ENCODE results near the gene DIO1. TPM values are rescaled to one million over a fixed set of nuclear protein-coding genes. Genes with fewer than 3 reads are reported as not detected.

Gene DIO1
- total and polyA plus RNA-seq, 2 of the 8 experiments (the other 6 are each of a cell fraction or from before 2014, with no cell fraction given), result 0.14 TPM; not detected in 1

GRCh38 chr1:53895421-53895820 lies 1.4 kb downstream of the DIO1 start:
- Histone ChIP-seq H4K8ac (ENCODE audit: extremely low read depth, insufficient read depth, low read length) (no peak overlapping the region), H4K91ac (replicated peaks; ENCODE audit: insufficient read length, low read length) (no peak overlapping the region), H3K4me2 (ENCODE audit: insufficient read depth in 1 of 2, low read depth in 2 of 2, low read length in 2 of 2) (no peak overlapping the region), H2BK120ac (replicated peaks; ENCODE audit: low read depth, low read length) (no peak overlapping the region), H3K9me3 (ENCODE audit: insufficient read depth in 2 of 2, low read depth in 1 of 2, low read length in 1 of 2) (no peaks in the 10 kb centered on the region), H3K27me3 (replicated peaks in 1 of 4; ENCODE audit: control insufficient read depth in 3 of 4, extremely low read depth in 1 of 4, insufficient read depth in 3 of 4, low read length in 3 of 4) (no peaks in the 10 kb centered on the region; a peak in 1 of 7 replicates), H3K23me2 (ENCODE audit: low read depth, low read length) (no peaks in the 10 kb centered on the region), H3K56ac (replicated peaks; ENCODE audit: insufficient read length, low read depth, low read length) (no peak overlapping the region), H4K20me1 (replicated peaks in 1 of 2; ENCODE audit: control insufficient read depth in 1 of 2, insufficient read depth in 2 of 2, low read length in 2 of 2) (no peaks in the 10 kb centered on the region), H2BK12ac (ENCODE audit: low read depth, low read length) (no peak overlapping the region), H3K79me1 (ENCODE audit: low read depth, low read length) (no peaks in the 10 kb centered on the region), H2BK5ac (ENCODE audit: low read depth, low read length) (no peak overlapping the region), H3K14ac (ENCODE audit: insufficient read length) (no peak overlapping the region), H4K5ac (ENCODE audit: insufficient read length, low read depth, low read length) (no peak overlapping the region), H3K27ac (ENCODE audit: low read depth, low read length) (no peak overlapping the region), H3K4me3 (ENCODE audit: extremely low read depth in 1 of 4, insufficient read depth in 2 of 4, low read depth in 3 of 4, low read length in 4 of 4) (no peak overlapping the region), H3K79me2 (ENCODE audit: control insufficient read depth in 1 of 2, insufficient read depth in 2 of 2, low read length in 2 of 2) (no peaks in the 10 kb centered on the region), H3K36me3 (ENCODE audit: control insufficient read depth in 2 of 4, insufficient read depth in 4 of 4, low read length in 3 of 4) (no peaks in the 10 kb centered on the region), H2AFZ (ENCODE audit: low read length) (no peak overlapping the region), H3K23ac (ENCODE audit: insufficient read length) (no peak overlapping the region), H2BK20ac (ENCODE audit: low read length) (no peak overlapping the region), H3K4me1 (replicated peaks in 1 of 4; ENCODE audit: control insufficient read depth in 3 of 4, insufficient read depth in 4 of 4, low read length in 3 of 4) (peaks cover 0 to 3% (median under 1%) of the 10 kb centered on the region in 4 experiments; a peak in 2 of 7 replicates), H3K4ac (replicated peaks; ENCODE audit: insufficient read length, low read depth, low read length) (no peak overlapping the region), H3K18ac (ENCODE audit: extremely low read depth, low read length) (no peak overlapping the region), H3K9ac (replicated peaks in 1 of 4; ENCODE audit: extremely low read depth in 1 of 4, low read depth in 3 of 4, low read length in 3 of 4) (no peak overlapping the region), H2AK5ac (ENCODE audit: low read depth, low read length) (no peak overlapping the region), H2BK15ac (ENCODE audit: low read length) (0 out of 2 replicates have a peak overlapping the region, but pooled peaks have one; percentile 67)
- CTCF ChIA-PET (ENCODE audit: partially characterized antibody), result interaction anchor here (0.5 to 1.5 kb wide), 4 partner anchors 34 to 914 kb away, joined by 3 read pairs; no protein-coding TSS in a partner anchor
- FAIRE-seq (no peak), DNase-seq (ENCODE audit: low read depth in 1 of 2, low spot score in 2 of 2) (no peak)
- WGBS, 2 experiments (ENCODE audit: extremely low coverage in 1 of 2, insufficient coverage in 1 of 2, insufficient read length in 1 of 2, insufficient replicate concordance in 2 of 2, low coverage in 1 of 2, low lambda C conversion rate in 2 of 2, missing lambda C conversion rate in 1 of 2), result 91% methylated on average over 6 of the region's 6 CpGs; no CpG with 5 or more reads in 1 of the 2 experiments
- POLR2A ChIA-PET (ENCODE audit: partially characterized antibody), result no interaction called here
- no peak for TF ChIP-seq TBP (IDR thresholded peaks at IDR 0.05; ENCODE audit: low read depth, low read length)
- no peak for TF ChIP-seq CHD2 (IDR thresholded peaks at IDR 0.05; ENCODE audit: low read length)
- TF ChIP-seq TEAD4 (IDR thresholded peaks at IDR 0.05; ENCODE audit: low read depth, low read length), result no peak
- TF ChIP-seq GTF2F1 (IDR thresholded peaks at IDR 0.05; ENCODE audit: borderline replicate concordance, low read depth, low read length), result no peak
- no peak for TF ChIP-seq SP4 (IDR thresholded peaks at IDR 0.05; ENCODE audit: low read length)
- no peak for TF ChIP-seq KDM4A (IDR thresholded peaks at IDR 0.05; ENCODE audit: low read depth, low read length, severe bottlenecking)
- no peak for TF ChIP-seq NANOG (IDR thresholded peaks at IDR 0.05; ENCODE audit: insufficient read depth, low read depth, low read length, poor library complexity, severe bottlenecking)
- TF ChIP-seq SP1 (IDR thresholded peaks at IDR 0.05; ENCODE audit: low read depth, low read length), result no peak
- TF ChIP-seq SIX5 (IDR thresholded peaks at IDR 0.05; ENCODE audit: low read depth, low read length), result no peak
- TF ChIP-seq CBX8 (IDR thresholded peaks at IDR 0.05; ENCODE audit: borderline replicate concordance, low read depth, low read length), result no peak
- TF ChIP-seq RFX5 (IDR thresholded peaks at IDR 0.05; ENCODE audit: borderline replicate concordance, low read depth, low read length), result no peak
- TF ChIP-seq RXRA (IDR thresholded peaks at IDR 0.05; ENCODE audit: insufficient read depth, low read depth, low read length), result no peak
- no peak for TF ChIP-seq ASH2L (IDR thresholded peaks at IDR 0.05; ENCODE audit: low read length)
- TF ChIP-seq USF2 (IDR thresholded peaks at IDR 0.05; ENCODE audit: low read length), result no peak
- TF ChIP-seq TAF1 (IDR thresholded peaks at IDR 0.05; ENCODE audit: low read depth, low read length), result no peak

Data from H1 (cell line).